Body of pancreas (tissue), 4 donors: ENCODE data around the gene KIF1B.

Source experiments
- CTCF ChIP-seq, 7 experiments: fragments of 450-650 bp in 4 of 7; fragments of 200-600 bp in 3 of 7; sonication (generic) in 3 of 7; IDR thresholded peaks; one replicate each; pipeline ENCODE4 v1.5.1; 2016 to 2019; ENCODE audit warnings: antibody characterized with exemption in 7 of 7
- POLR2A ChIP-seq, 3 donors: fragments of 450-650 bp; IDR thresholded peaks; one replicate each; pipeline ENCODE4 v1.6.1; 2016; ENCODE audit warnings: antibody characterized with exemption in 3 of 3, mild to moderate bottlenecking in 2 of 3

GRCh38 chr1:10185759-10186158 is 24.6 kb upstream of the KIF1B start:
- TF ChIP-seq CTCF (IDR thresholded peaks at IDR 0.05) (no peak), POLR2A (IDR thresholded peaks at IDR 0.05) (no peak)
